ENCODE measurements around the gene IGFL2. TPM values are rescaled to one million over a fixed set of nuclear protein-coding genes. Genes with fewer than 3 reads are reported as not detected.

The IGFL2 gene
- total RNA-seq, 1 experiment from 2014 or later: not detected

GRCh38 chr19:46144756-46145155, 3.3 kb upstream of the IGFL2 start:
- DNase-seq (ENCODE audit: low read depth, low spot score): no peak
- ChIA-PET POLR2A (no interaction called here), CTCF (no interaction called here)
- ATAC-seq: no peak
- no peaks in the 10 kb centered on the region for H3K4me1 ChIP-seq (ENCODE audit: control insufficient read depth, insufficient read depth, low read length)
- no peak for TF ChIP-seq TCF7L2 (IDR thresholded peaks at IDR 0.05; ENCODE audit: low read depth, low read length)
- TF ChIP-seq POLR2AphosphoS5 (IDR thresholded peaks at IDR 0.05; ENCODE audit: low read depth, low read length): no peak
- no peak for TF ChIP-seq SIN3A (IDR thresholded peaks at IDR 0.05; ENCODE audit: borderline replicate concordance, insufficient read depth, low read depth, low read length)
- no peak for TF ChIP-seq CTCF (IDR thresholded peaks at IDR 0.05)
- no peak for TF ChIP-seq REST (IDR thresholded peaks at IDR 0.05; ENCODE audit: insufficient read depth in 1 of 2, low read depth in 2 of 2, low read length in 1 of 2)
- intact Hi-C loops (cut with micrococcal nuclease; ENCODE audit: unreplicated experiment): no loop called here
- H3K9me3 ChIP-seq (ENCODE audit: control insufficient read depth, insufficient read depth, low read depth, low read length): no peaks in the 10 kb centered on the region
- no peak overlapping the region for H3K27ac ChIP-seq (ENCODE audit: low read length)
- H3K36me3 ChIP-seq (ENCODE audit: control insufficient read depth, insufficient read depth, low read length): no peaks in the 10 kb centered on the region
- H3K4me3 ChIP-seq (ENCODE audit: low read depth in 2 of 2, low read length in 2 of 2): no peak overlapping the region
- no peaks in the 10 kb centered on the region; the same call in 1 of the 2 replicates for H3K27me3 ChIP-seq (ENCODE audit: control insufficient read depth, insufficient read depth, low read length)
- in situ Hi-C loops (cut with HindIII; ENCODE audit: low pct_unique_long_range_greater_than_20kb, low sequenced_read_pairs): no loop called here
- no TSS peak for BruUV-seq (replicated peaks)

- in situ Hi-C loops (cut with HindIII; ENCODE audit: low pct_unique_long_range_greater_than_20kb, low sequenced_read_pairs) (no loop called here), intact Hi-C loops (cut with micrococcal nuclease; ENCODE audit: unreplicated experiment) (no loop called here)
- POLR2A ChIA-PET: no interaction called here
- H3K27ac ChIP-seq (ENCODE audit: low read length): no peak overlapping the region
- BruUV-seq (replicated peaks): no TSS peak
- TF ChIP-seq TCF7L2 (IDR thresholded peaks at IDR 0.05; ENCODE audit: low read depth, low read length) (no peak), REST (IDR thresholded peaks at IDR 0.05; ENCODE audit: insufficient read depth in 1 of 2, low read depth in 2 of 2, low read length in 1 of 2) (no peak), POLR2AphosphoS5 (IDR thresholded peaks at IDR 0.05; ENCODE audit: low read depth, low read length) (no peak), SIN3A (IDR thresholded peaks at IDR 0.05; ENCODE audit: borderline replicate concordance, insufficient read depth, low read depth, low read length) (no peak), CTCF (IDR thresholded peaks at IDR 0.05) (no peak)
- ATAC-seq: no peak
- H3K4me3 ChIP-seq (ENCODE audit: low read depth in 2 of 2, low read length in 2 of 2): no peak overlapping the region
- CTCF ChIA-PET: no interaction called here
- H3K36me3 ChIP-seq (ENCODE audit: control insufficient read depth, insufficient read depth, low read length): no peaks in the 10 kb centered on the region
- H3K27me3 ChIP-seq (ENCODE audit: control insufficient read depth, insufficient read depth, low read length): peaks cover 2% of the 10 kb centered on the region; the same call in 1 of the 2 replicates
- no peak for DNase-seq (ENCODE audit: low read depth, low spot score)
- H3K9me3 ChIP-seq (ENCODE audit: control insufficient read depth, insufficient read depth, low read depth, low read length): no peaks in the 10 kb centered on the region
- H3K4me1 ChIP-seq (ENCODE audit: control insufficient read depth, insufficient read depth, low read length): no peaks in the 10 kb centered on the region
Observed at GRCh38 chr19:46147166-46147740, 785 bp upstream of the IGFL2 start.

All from Panc1 (cell line).